A549 (cell line): ENCODE data around the gene SYT2. TPM values are rescaled to one million over a fixed set of nuclear protein-coding genes. Genes with fewer than 3 reads are reported as not detected.

Experiments used
- ATAC-seq, 2 experiments: fragments of 200-7000 bp in 1 of 2; fragments of >200 bp in 1 of 2; cut with Nextera tagmentation in 1 of 2; cut with Tn5 transposase in 1 of 2; 3 replicates each; pipeline versions ENCODE4 v1.8.0 to v1.9.1; 2018 to 2020; ENCODE audit warnings: mild to moderate bottlenecking in 1 of 2, moderate library complexity in 1 of 2
- CTCF ChIA-PET: fragments of 300-600 bp; sonication (Branson Sonifier 250); formaldehyde crosslinking; extraction: SDS; loops from one replicate; lab custom pipeline; 2021; ENCODE audit warnings: antibody characterized with exemption, inconsistent platforms; lab: Yijun Ruan, JAX
- POLR2A ChIA-PET: fragments of 350-600 bp; formaldehyde crosslinking; extraction: SDS; loops from one replicate; lab custom pipeline; 2021; ENCODE audit warnings: antibody characterized with exemption, inconsistent platforms; lab: Yijun Ruan, JAX
- DNase-seq, 2 experiments: peaks; one replicate each; pipeline versions ENCODE4 v3.0.0 to v3.0.0-alpha.2; 2011 to 2016; ENCODE audit warnings: low read depth in 1 of 2, low spot score in 1 of 2
- FAIRE-seq: peaks from 2 replicates; lab custom pipeline; 2011; peaks lifted over from hg19 to GRCh38; lab: Jason Lieb, UNC
- H3K27ac ChIP-seq, 2 experiments: fragments of >200 bp; sonication (Bioruptor Twin); formaldehyde crosslinking; 3 replicates each; pipeline ENCODE4 v1.5.1; 2016 to 2017
- H3K4me1 ChIP-seq: fragments of >200 bp; sonication (Bioruptor Twin); formaldehyde crosslinking; 3 replicates; pipeline ENCODE4 v1.6.1; 2016
- H3K4me2 ChIP-seq: fragments of >200 bp; sonication (Bioruptor Twin); formaldehyde crosslinking; 3 replicates; pipeline ENCODE4 v1.6.1; 2016
- H3K4me3 ChIP-seq: fragments of >200 bp; sonication (Bioruptor Twin); formaldehyde crosslinking; 3 replicates; pipeline ENCODE4 v1.5.1; 2016
- H3K9me3 ChIP-seq: fragments of >200 bp; sonication (Bioruptor Twin); formaldehyde crosslinking; 3 replicates; pipeline ENCODE4 v1.6.1; 2016
- CBX2 ChIP-seq: fragments of 200-600 bp; sonication (generic); IDR thresholded peaks from 2 replicates; pipeline ENCODE4 v1.6.1; 2016; ENCODE audit warnings: low read depth, mild to moderate bottlenecking, borderline replicate concordance
- CBX8 ChIP-seq: fragments of 200-600 bp; sonication (generic); IDR thresholded peaks from 2 replicates; pipeline ENCODE4 v1.6.1; 2016
- CEBPB ChIP-seq, 2 experiments: fragments of >200 bp in 1 of 2; sonication (Bioruptor Twin) in 1 of 2; formaldehyde crosslinking in 1 of 2; IDR thresholded peaks; 2 replicates each; pipeline ENCODE4 v1.6.1; 2012 to 2016
- CHD2 ChIP-seq: fragments of 150-350 bp; IDR thresholded peaks from 2 replicates; pipeline ENCODE4 v1.6.1; 2014; ENCODE audit warnings: low read length; ENCODE audit not compliant: partially characterized antibody
- CHD4 ChIP-seq: fragments of 200-600 bp; sonication (generic); IDR thresholded peaks from 2 replicates; pipeline ENCODE4 v1.6.1; 2016; ENCODE audit warnings: antibody characterized with exemption, mild to moderate bottlenecking, borderline replicate concordance
- EHF ChIP-seq: fragments of 250-450 bp; sonication (Bioruptor Pico); IDR thresholded peaks from 2 replicates; pipeline ENCODE4 v1.5.0; 2020; ENCODE audit warnings: mild to moderate bottlenecking
- FOSB ChIP-seq: fragments of 250-450 bp; sonication (Bioruptor Pico); IDR thresholded peaks from 2 replicates; pipeline ENCODE4 v1.5.0; 2020; ENCODE audit warnings: mild to moderate bottlenecking, moderate library complexity
- FOSL2 ChIP-seq, 2 experiments: fragments of 450-650 bp in 1 of 2; fragments of >200 bp in 1 of 2; sonication (Bioruptor Twin) in 1 of 2; formaldehyde crosslinking; IDR thresholded peaks; 2 replicates each; pipeline versions ENCODE4 v1.5.0 to v1.6.1; 2016 to 2020; ENCODE audit warnings: mild to moderate bottlenecking in 1 of 2, moderate library complexity in 1 of 2
- FOXS1 ChIP-seq: fragments of 250-450 bp; sonication (Bioruptor Pico); IDR thresholded peaks from 2 replicates; pipeline ENCODE4 v1.5.0; 2020; ENCODE audit warnings: mild to moderate bottlenecking, moderate library complexity
- HOXA7 ChIP-seq: fragments of 250-450 bp; sonication (Bioruptor Pico); IDR thresholded peaks from 2 replicates; pipeline ENCODE4 v1.5.0; 2020; ENCODE audit warnings: mild to moderate bottlenecking, moderate library complexity
- JUN ChIP-seq, 2 experiments: fragments of >200 bp; sonication (Bioruptor Twin); formaldehyde crosslinking; IDR thresholded peaks; 2 replicates in 1 of 2; 3 replicates in 1 of 2; pipeline ENCODE4 v1.6.1; 2016 to 2017
- MAZ ChIP-seq: fragments of 150-350 bp; IDR thresholded peaks from 2 replicates; pipeline ENCODE4 v1.6.1; 2014; ENCODE audit warnings: antibody characterized with exemption, low read depth, low read length, borderline replicate concordance
- NPAS2 ChIP-seq: fragments of 250-450 bp; sonication (Bioruptor Pico); IDR thresholded peaks from 2 replicates; pipeline ENCODE4 v1.8.0; 2022; ENCODE audit warnings: mild to moderate bottlenecking, moderate library complexity, borderline replicate concordance
- NR3C1 ChIP-seq: fragments of >200 bp; sonication (Bioruptor Twin); formaldehyde crosslinking; IDR thresholded peaks from 3 replicates; pipeline ENCODE4 v1.6.1; 2017
- PHF8 ChIP-seq: fragments of 200-600 bp; sonication (generic); IDR thresholded peaks from 2 replicates; pipeline ENCODE4 v1.6.1; 2016; ENCODE audit warnings: low read depth, mild to moderate bottlenecking, antibody characterized with exemption, moderate library complexity, borderline replicate concordance
- RARB ChIP-seq: fragments of 250-450 bp; sonication (Bioruptor Pico); IDR thresholded peaks from 2 replicates; pipeline ENCODE4 v1.8.0; 2021; ENCODE audit warnings: mild to moderate bottlenecking, moderate library complexity
- RFX5 ChIP-seq: fragments of 450-650 bp; IDR thresholded peaks from 2 replicates; pipeline ENCODE4 v1.7.1; 2014; ENCODE audit warnings: antibody characterized with exemption, mild to moderate bottlenecking, moderate library complexity
- SREBF2 ChIP-seq: fragments of 450-650 bp; IDR thresholded peaks from 2 replicates; pipeline ENCODE4 v1.6.1; 2014; ENCODE audit warnings: mild to moderate bottlenecking, moderate library complexity
- TP53 ChIP-seq: fragments of 250-450 bp; sonication (Bioruptor Pico); IDR thresholded peaks from 2 replicates; pipeline ENCODE4 v1.5.0; 2021; ENCODE audit warnings: mild to moderate bottlenecking, moderate library complexity
- ZC3H11A ChIP-seq: fragments of 450-650 bp; IDR thresholded peaks from 2 replicates; pipeline ENCODE4 v1.6.1; 2014; ENCODE audit warnings: antibody characterized with exemption, mild to moderate bottlenecking
- ZFP36 ChIP-seq: fragments of 450-650 bp; IDR thresholded peaks from 2 replicates; pipeline ENCODE4 v1.6.1; 2014; ENCODE audit warnings: borderline replicate concordance; ENCODE audit not compliant: partially characterized antibody
- WGBS: methylation state at CpG from one replicate; pipeline ENCODE4 v1.1.6; 2017; ENCODE audit errors: missing lambda C conversion rate; 5-methylcytosine and 5-hydroxymethylcytosine counted together
- polyA plus RNA-seq, 4 experiments: library from polyadenylated mRNA; depleted of rRNA in 3 of 4; stranded (reverse); fragments of >200 nt; fragmentation: RNase III in 1 of 4; extraction: RNeasy Plus Mini Kit Qiagen cat#74134 plus additional on column Dnase treatment in 1 of 4; gene quantifications; 2 replicates in 3 of 4; 3 replicates in 1 of 4; pipeline ENCODE4 v1.2.3, GENCODE V29; 2011 to 2017
- TF ChIP-seq, protein P1 (sequence below): IDR thresholded peaks from 2 replicates; pipeline ENCODE4 v1.6.1; 2012
- TF ChIP-seq, protein P2 (sequence below): IDR thresholded peaks from 2 replicates; pipeline ENCODE4 v1.6.1; 2012
- TF ChIP-seq, protein P3 (sequence below): fragments of >200 bp; sonication (Bioruptor Twin); formaldehyde crosslinking; IDR thresholded peaks from 3 replicates; pipeline ENCODE4 v1.5.1; 2016
- TF ChIP-seq, protein P4 (sequence below): fragments of >200 bp; sonication (Bioruptor Twin); formaldehyde crosslinking; IDR thresholded peaks from 3 replicates; pipeline ENCODE4 v1.6.1; 2016

The SYT2 gene
- polyA plus RNA-seq, 2 of the 4 experiments (the other 2 are of a cell fraction): 0.03 to 0.04 TPM

DNA sequence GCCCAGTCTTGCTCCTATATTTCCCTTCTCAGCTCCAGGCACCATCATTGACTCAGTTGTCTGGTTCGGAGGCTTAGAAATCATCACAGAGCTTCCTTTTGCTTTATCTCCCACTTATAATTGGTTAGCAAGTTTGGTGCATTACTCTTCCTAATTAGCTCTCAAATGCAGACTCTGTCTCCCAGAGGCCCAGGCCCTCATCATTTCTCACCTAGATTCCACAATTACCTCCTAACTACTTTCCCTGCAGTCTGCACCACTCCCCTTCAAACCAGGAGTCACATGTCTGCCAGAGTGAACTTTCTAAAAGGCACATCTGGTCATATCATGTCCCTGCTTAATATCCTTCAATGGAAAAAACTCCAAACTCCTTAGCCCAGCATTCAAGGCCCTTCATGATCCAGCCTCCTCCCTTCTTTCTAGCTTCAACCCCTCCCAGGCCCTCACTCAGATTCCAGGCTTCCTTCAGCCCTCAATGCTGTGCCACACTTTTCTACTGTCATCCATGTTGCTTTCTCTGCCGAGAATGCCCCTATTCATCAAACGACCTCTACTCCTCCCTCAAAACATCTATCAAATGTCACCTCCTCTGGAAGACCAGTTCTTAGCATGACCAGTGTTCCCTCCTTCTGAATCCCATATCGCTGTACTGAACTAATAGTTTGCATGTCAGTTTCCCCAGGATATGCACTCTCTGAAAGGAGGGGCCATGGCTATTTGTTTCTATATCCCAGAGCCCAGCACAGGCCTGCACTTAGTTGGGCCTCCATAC lies 30.7 kb downstream of the SYT2 start:
- ChIA-PET POLR2A (no interaction called here), CTCF (interaction anchor here (1.0 to 1.7 kb wide), 4 partner anchors 11 to 40 kb away, joined by 3 to 4 read pairs (median 4); no protein-coding TSS in a partner anchor)
- TF ChIP-seq CHD4 (no peak), RARB (no peak), CEBPB (IDR thresholded peaks at IDR 0.05) (no peak), MAZ (no peak), SREBF2 (no peak), JUN (IDR thresholded peaks at IDR 0.05) (no peak), NR3C1 (no peak), HOXA7 (no peak), CBX8 (no peak), CBX2 (no peak), ZFP36 (no peak), ZC3H11A (no peak), CHD2 (no peak), EHF (no peak)
- TF ChIP-seq, protein P1, sequence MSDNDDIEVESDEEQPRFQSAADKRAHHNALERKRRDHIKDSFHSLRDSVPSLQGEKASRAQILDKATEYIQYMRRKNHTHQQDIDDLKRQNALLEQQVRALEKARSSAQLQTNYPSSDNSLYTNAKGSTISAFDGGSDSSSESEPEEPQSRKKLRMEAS: no peak
- TF ChIP-seq, protein P2, sequence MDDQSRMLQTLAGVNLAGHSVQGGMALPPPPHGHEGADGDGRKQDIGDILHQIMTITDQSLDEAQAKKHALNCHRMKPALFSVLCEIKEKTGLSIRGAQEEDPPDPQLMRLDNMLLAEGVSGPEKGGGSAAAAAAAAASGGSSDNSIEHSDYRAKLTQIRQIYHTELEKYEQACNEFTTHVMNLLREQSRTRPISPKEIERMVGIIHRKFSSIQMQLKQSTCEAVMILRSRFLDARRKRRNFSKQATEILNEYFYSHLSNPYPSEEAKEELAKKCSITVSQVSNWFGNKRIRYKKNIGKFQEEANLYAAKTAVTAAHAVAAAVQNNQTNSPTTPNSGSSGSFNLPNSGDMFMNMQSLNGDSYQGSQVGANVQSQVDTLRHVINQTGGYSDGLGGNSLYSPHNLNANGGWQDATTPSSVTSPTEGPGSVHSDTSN: no peak
- H3K9me3 ChIP-seq: 0 out of 3 replicates have a peak, but pooled peaks cover 4% of the 10 kb centered on the region
- H3K4me1 ChIP-seq: no peaks in the 10 kb centered on the region
- no peak for DNase-seq
- no peak for FAIRE-seq
- no peak for ATAC-seq
- H3K27ac ChIP-seq: no peak overlapping the region
- H3K4me3 ChIP-seq: no peak overlapping the region
- 38% methylated on average over 4 of the region's 4 CpGs for WGBS
- H3K4me2 ChIP-seq: no peak overlapping the region

DNA sequence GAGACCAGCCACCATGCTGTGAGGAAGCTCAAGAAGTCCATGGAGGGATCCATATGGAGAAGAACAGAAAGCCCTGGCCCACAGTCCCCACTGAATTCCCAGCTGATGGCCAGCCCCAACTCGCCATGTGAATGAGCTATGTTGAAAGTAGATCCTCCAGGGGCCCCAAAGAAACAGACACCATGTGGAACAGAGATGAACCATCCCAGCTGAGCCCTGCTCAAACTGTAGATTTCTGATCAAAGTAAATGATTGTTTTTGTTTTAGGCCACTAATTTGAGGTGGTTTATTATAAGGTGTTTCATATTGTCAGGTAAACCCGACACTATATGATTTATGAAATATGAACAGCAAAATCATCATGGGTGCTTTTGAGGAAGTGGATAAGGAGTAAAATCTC lies 32.8 kb downstream of the SYT2 start:
- Histone ChIP-seq H3K4me3 (no peak overlapping the region), H3K4me1 (no peaks in the 10 kb centered on the region), H3K9me3 (0 out of 3 replicates have a peak, but pooled peaks cover 4% of the 10 kb centered on the region), H3K27ac (no peak overlapping the region), H3K4me2 (no peak overlapping the region)
- ATAC-seq (no peak), FAIRE-seq (no peak), DNase-seq (no peak)
- TF ChIP-seq SREBF2 (no peak), FOXS1 (no peak), FOSB (CRISPR knock-in tag) (no peak), CBX8 (no peak), RFX5 (no peak), FOSL2 (IDR thresholded peaks at IDR 0.05) (no peak), FOSL2 (CRISPR knock-in tag; IDR thresholded peaks at IDR 0.05) (no peak), NPAS2 (no peak), EHF (no peak), TP53 (no peak), PHF8 (no peak)
- TF ChIP-seq, protein P3, sequence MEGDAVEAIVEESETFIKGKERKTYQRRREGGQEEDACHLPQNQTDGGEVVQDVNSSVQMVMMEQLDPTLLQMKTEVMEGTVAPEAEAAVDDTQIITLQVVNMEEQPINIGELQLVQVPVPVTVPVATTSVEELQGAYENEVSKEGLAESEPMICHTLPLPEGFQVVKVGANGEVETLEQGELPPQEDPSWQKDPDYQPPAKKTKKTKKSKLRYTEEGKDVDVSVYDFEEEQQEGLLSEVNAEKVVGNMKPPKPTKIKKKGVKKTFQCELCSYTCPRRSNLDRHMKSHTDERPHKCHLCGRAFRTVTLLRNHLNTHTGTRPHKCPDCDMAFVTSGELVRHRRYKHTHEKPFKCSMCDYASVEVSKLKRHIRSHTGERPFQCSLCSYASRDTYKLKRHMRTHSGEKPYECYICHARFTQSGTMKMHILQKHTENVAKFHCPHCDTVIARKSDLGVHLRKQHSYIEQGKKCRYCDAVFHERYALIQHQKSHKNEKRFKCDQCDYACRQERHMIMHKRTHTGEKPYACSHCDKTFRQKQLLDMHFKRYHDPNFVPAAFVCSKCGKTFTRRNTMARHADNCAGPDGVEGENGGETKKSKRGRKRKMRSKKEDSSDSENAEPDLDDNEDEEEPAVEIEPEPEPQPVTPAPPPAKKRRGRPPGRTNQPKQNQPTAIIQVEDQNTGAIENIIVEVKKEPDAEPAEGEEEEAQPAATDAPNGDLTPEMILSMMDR: no peak
- TF ChIP-seq, protein P1: no peak
- TF ChIP-seq, protein P2: no peak
- TF ChIP-seq, protein P4, sequence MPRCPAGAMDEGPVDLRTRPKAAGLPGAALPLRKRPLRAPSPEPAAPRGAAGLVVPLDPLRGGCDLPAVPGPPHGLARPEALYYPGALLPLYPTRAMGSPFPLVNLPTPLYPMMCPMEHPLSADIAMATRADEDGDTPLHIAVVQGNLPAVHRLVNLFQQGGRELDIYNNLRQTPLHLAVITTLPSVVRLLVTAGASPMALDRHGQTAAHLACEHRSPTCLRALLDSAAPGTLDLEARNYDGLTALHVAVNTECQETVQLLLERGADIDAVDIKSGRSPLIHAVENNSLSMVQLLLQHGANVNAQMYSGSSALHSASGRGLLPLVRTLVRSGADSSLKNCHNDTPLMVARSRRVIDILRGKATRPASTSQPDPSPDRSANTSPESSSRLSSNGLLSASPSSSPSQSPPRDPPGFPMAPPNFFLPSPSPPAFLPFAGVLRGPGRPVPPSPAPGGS: no peak
- WGBS: 47% methylated on average over 2 of the region's 2 CpGs
- CTCF ChIA-PET: interaction anchor here (1.2 kb wide), 1 partner anchor 26 kb away, joined by 3 read pairs; no protein-coding TSS in a partner anchor
- POLR2A ChIA-PET: no interaction called here
